ENCODE data around the gene COL6A2.
"Not testable (repeated sequence)": the region's sequence is repeated elsewhere in the genome, so short reads cannot be mapped to it uniquely, and the experiment has no call there.

COL6A2 gene

GRCh38 chr21:46176443-46177129 lies 78.7 kb downstream of the COL6A2 start:
- DNase-seq (ENCODE audit: low read depth): not testable (repeated sequence)

DNA sequence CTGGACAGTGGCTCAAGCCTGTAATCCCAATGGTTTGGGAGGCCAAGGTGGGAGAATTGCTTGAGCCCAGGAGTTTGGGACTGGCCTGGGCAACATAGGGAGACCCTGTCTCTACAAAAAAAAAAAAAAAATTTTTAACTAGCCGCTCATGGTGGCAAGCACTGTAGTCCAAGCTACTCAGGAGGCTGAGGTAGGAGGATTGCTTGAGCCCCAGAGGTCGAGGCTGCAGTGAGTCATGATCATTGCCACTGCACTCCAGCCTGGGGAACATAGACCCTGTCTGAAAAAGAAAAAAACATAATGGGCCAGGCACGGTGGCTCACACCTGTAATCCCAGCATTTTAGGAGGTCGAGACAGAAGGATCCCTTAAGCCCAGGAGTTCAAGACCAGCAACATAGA lies 81.0 kb downstream of the COL6A2 start:
- DNase-seq (ENCODE audit: low read depth): no peak

Data from stimulated activated CD8-positive, alpha-beta memory T cell treated with anti-CD3 and anti-CD28 coated beads, Interleukin-15, amount 100 ng/mL, for 1 hour (primary cell).